GM12865 (cell line): ENCODE results near the gene CST8.

ENCODE experiments used
- DNase-seq: peaks from one replicate; pipeline ENCODE4 v3.0.0; 2010; ENCODE audit warnings: low read depth
- H3K4me3 ChIP-seq: 2 replicates; pipeline ENCODE4 v1.5.1; 2011; ENCODE audit warnings: mild to moderate bottlenecking, low read depth, low read length, control low read depth
- CTCF ChIP-seq: IDR thresholded peaks from 2 replicates; pipeline ENCODE4 v1.5.1; 2011; ENCODE audit warnings: low read length, control low read depth, low read depth, inconsistent platforms; ENCODE audit not compliant: insufficient read depth; ENCODE audit errors: missing control alignments

CST8 gene

GRCh38 chr20:23492292-23492691 is 1.4 kb downstream of the CST8 start:
- DNase-seq: no peak
- TF ChIP-seq CTCF: no peak
- H3K4me3 ChIP-seq: no peak overlapping the region

GRCh38 chr20:23493172-23493772 is 2.4 kb downstream of the CST8 start:
- no peak for DNase-seq
- no peak overlapping the region for H3K4me3 ChIP-seq
- no peak for TF ChIP-seq CTCF

GRCh38 chr20:23497536-23497935 is 6.6 kb downstream of the CST8 start:
- H3K4me3 ChIP-seq: no peak overlapping the region
- peak; percentile 43 for DNase-seq
- no peak for TF ChIP-seq CTCF

GRCh38 chr20:23501926-23502325 is 11.0 kb downstream of the CST8 start:
- no peak overlapping the region for H3K4me3 ChIP-seq
- no peak for TF ChIP-seq CTCF
- no peak for DNase-seq

GRCh38 chr20:23503649-23504048 is 12.7 kb downstream of the CST8 start:
- TF ChIP-seq CTCF: no peak
- DNase-seq: no peak

GRCh38 chr20:23507346-23507745 is 16.4 kb downstream of the CST8 start:
- TF ChIP-seq CTCF: no peak
- H3K4me3 ChIP-seq: no peak overlapping the region
- no peak for DNase-seq

More at GRCh38 chr20:23503649-23504048, 12.7 kb downstream of the CST8 start:
- no peak overlapping the region for H3K4me3 ChIP-seq
